Trophoblast cell (in vitro differentiated cells and primary cell): ENCODE data around the gene WDR37.

Experiments
- DNase-seq, 2 donors: peaks; one replicate each; pipeline ENCODE4 v3.0.0-alpha.2; 2016
- H2AFZ ChIP-seq: 2 replicates; pipeline ENCODE4 v1.6.1; 2013; ENCODE audit warnings: low read length, moderate library complexity, mild to moderate bottlenecking; ENCODE audit not compliant: insufficient read depth, poor library complexity
- H2AK5ac ChIP-seq: 2 replicates; pipeline ENCODE4 v1.6.1; 2013; ENCODE audit warnings: mild to moderate bottlenecking, low read length
- H2BK120ac ChIP-seq: 2 replicates; pipeline ENCODE4 v1.6.1; 2013; ENCODE audit warnings: low read length, mild to moderate bottlenecking, moderate library complexity; ENCODE audit not compliant: insufficient read depth, poor library complexity
- H2BK12ac ChIP-seq: 2 replicates; pipeline ENCODE4 v1.6.1; 2013; ENCODE audit warnings: mild to moderate bottlenecking, low read length, moderate library complexity
- H2BK5ac ChIP-seq: 2 replicates; pipeline ENCODE4 v1.6.1; 2013; ENCODE audit warnings: low read length, low read depth, moderate library complexity, mild to moderate bottlenecking; ENCODE audit not compliant: poor library complexity
- H3K14ac ChIP-seq: 2 replicates; pipeline ENCODE4 v1.6.1; 2013; ENCODE audit warnings: mild to moderate bottlenecking, low read length
- H3K18ac ChIP-seq: 2 replicates; pipeline ENCODE4 v1.6.1; 2013; ENCODE audit warnings: mild to moderate bottlenecking, low read length
- H3K23ac ChIP-seq: 2 replicates; pipeline ENCODE4 v1.6.1; 2013; ENCODE audit warnings: low read length
- H3K27ac ChIP-seq: 2 replicates; pipeline ENCODE4 v1.5.1; 2013; ENCODE audit warnings: low read depth, mild to moderate bottlenecking, inconsistent platforms, low read length, moderate library complexity
- H3K27me3 ChIP-seq: 2 replicates; pipeline ENCODE4 v1.6.1; 2013; ENCODE audit warnings: inconsistent platforms, mild to moderate bottlenecking, low read length, moderate library complexity; ENCODE audit not compliant: insufficient read depth
- H3K36me3 ChIP-seq, 2 experiments: 1 replicate in 1 of 2; 2 replicates in 1 of 2; pipeline ENCODE4 v1.6.1; 2013; ENCODE audit warnings: low read length in 2 of 2, mild to moderate bottlenecking in 2 of 2, moderate library complexity in 1 of 2; ENCODE audit not compliant: insufficient read depth in 2 of 2, control insufficient read depth in 1 of 2
- H3K4ac ChIP-seq: 2 replicates; pipeline ENCODE4 v1.6.1; 2013; ENCODE audit warnings: low read depth, mild to moderate bottlenecking, low read length, moderate library complexity
- H3K4me1 ChIP-seq, 2 experiments: 1 replicate in 1 of 2; 2 replicates in 1 of 2; pipeline ENCODE4 v1.6.1; 2013; ENCODE audit warnings: low read length in 2 of 2, mild to moderate bottlenecking in 2 of 2, moderate library complexity in 1 of 2; ENCODE audit not compliant: insufficient read depth in 2 of 2, control insufficient read depth in 1 of 2
- H3K4me2 ChIP-seq: 2 replicates; pipeline ENCODE4 v1.6.1; 2013; ENCODE audit warnings: inconsistent platforms, mild to moderate bottlenecking, low read length, moderate library complexity
- H3K4me3 ChIP-seq: 2 replicates; pipeline ENCODE4 v1.5.1; 2013; ENCODE audit warnings: mild to moderate bottlenecking, low read depth, low read length, inconsistent platforms
- H3K79me1 ChIP-seq: one replicate; pipeline ENCODE4 v1.6.1; 2013; ENCODE audit warnings: low read length
- H3K79me2 ChIP-seq: 2 replicates; pipeline ENCODE4 v1.6.1; 2013; ENCODE audit warnings: low read length, mild to moderate bottlenecking; ENCODE audit not compliant: control insufficient read depth, insufficient read depth, poor library complexity
- H3K9ac ChIP-seq: 2 replicates; pipeline ENCODE4 v1.6.1; 2013; ENCODE audit warnings: mild to moderate bottlenecking, low read length
- H3K9me3 ChIP-seq: 2 replicates; pipeline ENCODE4 v1.6.1; 2013; ENCODE audit warnings: low read depth, mild to moderate bottlenecking, control low read depth, inconsistent platforms, low read length; ENCODE audit not compliant: insufficient read depth
- H4K12ac ChIP-seq: 2 replicates; pipeline ENCODE4 v1.6.1; 2013; ENCODE audit warnings: low read depth, mild to moderate bottlenecking, low read length, moderate library complexity
- H4K8ac ChIP-seq: 2 replicates; pipeline ENCODE4 v1.6.1; 2013; ENCODE audit warnings: low read depth, mild to moderate bottlenecking, low read length, moderate library complexity
- H4K91ac ChIP-seq: one replicate; pipeline ENCODE4 v1.6.1; 2013; ENCODE audit warnings: low read depth, mild to moderate bottlenecking, low read length, moderate library complexity
- WGBS: extraction: QIAGEN DNeasy Blood & Tissue Kit; methylation state at CpG from one replicate; pipeline ENCODE4 v1.1.7; 2013; ENCODE audit warnings: missing lambda C conversion rate; ENCODE audit not compliant: insufficient read length, insufficient coverage; ENCODE audit errors: extremely low coverage; 5-methylcytosine and 5-hydroxymethylcytosine counted together

WDR37 gene

DNA sequence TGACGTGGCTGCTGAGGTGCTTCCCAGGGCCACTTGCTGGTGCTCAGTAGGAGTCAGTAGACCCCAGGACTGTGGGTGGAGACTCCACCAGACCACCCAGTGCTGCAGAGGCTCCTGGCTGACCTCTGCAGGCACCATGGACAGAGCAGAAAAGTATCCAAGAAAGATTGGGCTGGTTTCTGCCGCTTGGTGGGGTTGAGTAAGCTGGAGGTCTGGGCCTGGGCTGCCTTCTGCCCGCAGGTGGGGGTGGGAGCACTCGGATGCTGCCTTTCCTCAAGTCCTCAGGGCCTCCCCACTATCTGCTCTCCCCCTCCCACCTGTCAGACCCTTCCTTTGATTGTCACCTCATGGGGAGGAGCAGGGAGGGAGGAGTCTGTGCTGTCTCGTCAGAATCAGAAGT is 91.6 kb downstream of the WDR37 start:
- Histone ChIP-seq H3K4ac (no peak overlapping the region), H2AFZ (no peak overlapping the region), H3K79me2 (no peaks in the 10 kb centered on the region), H2BK120ac (no peak overlapping the region), H3K79me1 (no peaks in the 10 kb centered on the region), H3K23ac (no peak overlapping the region), H3K14ac (no peak overlapping the region), H3K4me3 (no peak overlapping the region), H3K4me2 (no peak overlapping the region), H4K91ac (no peak overlapping the region), H3K27ac (no peak overlapping the region), H3K36me3 (no peaks in the 10 kb centered on the region), H4K12ac (no peak overlapping the region), H3K4me1 (no peaks in the 10 kb centered on the region), H2BK12ac (no peak overlapping the region), H4K8ac (no peak overlapping the region), H3K9me3 (peaks cover 10% of the 10 kb centered on the region), H2AK5ac (no peak overlapping the region), H3K18ac (no peak overlapping the region), H3K9ac (no peak overlapping the region), H2BK5ac (no peak overlapping the region), H3K27me3 (no peaks in the 10 kb centered on the region)
- DNase-seq: no peak
- no CpG with 5 or more reads among the region's 5 CpGs for WGBS

DNA sequence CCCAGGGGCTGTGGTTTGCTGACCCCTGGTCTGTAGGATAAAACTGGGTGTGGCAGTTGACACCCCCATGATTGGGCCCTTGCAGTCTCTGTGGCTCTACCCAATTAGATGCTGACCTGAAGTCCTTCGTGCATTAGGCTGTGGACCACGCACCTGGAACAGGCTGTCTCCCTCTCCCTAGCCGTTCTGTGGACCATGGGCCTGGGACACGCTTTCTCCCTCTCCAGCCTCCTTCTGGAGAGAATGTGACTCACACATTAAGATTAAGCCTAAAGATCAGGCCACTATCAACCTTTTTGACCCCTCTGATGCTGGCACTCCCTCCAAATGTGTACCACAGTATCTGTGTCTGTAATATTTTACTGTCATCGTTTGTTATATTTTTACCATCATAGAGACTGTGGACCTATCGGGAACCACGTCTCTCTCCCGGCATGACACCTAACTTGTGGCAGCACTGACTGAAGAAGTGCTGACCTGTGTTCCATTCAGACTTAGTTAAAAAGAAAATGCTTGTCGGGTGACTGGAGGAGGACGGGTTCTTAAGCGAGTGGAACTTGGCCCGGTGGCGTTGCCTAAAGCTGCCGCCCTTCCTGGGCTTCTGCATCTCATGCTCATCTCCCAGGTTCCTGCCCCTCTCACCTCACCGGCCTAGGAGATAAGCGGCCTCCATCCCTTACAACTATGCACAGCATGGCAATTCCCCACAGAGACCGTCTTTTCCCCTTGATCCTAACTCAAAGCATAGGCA is 92.8 kb downstream of the WDR37 start:
- Histone ChIP-seq H2BK120ac (no peak overlapping the region), H3K9me3 (peaks cover 10% of the 10 kb centered on the region), H4K12ac (no peak overlapping the region), H3K9ac (no peak overlapping the region), H2BK5ac (no peak overlapping the region), H4K91ac (no peak overlapping the region), H3K18ac (no peak overlapping the region), H3K79me2 (no peaks in the 10 kb centered on the region), H3K14ac (no peak overlapping the region), H4K8ac (no peak overlapping the region), H3K79me1 (no peaks in the 10 kb centered on the region), H3K27ac (no peak overlapping the region), H3K4me1 (no peaks in the 10 kb centered on the region), H3K4me2 (no peak overlapping the region), H2AFZ (no peak overlapping the region), H2BK12ac (no peak overlapping the region), H3K36me3 (no peaks in the 10 kb centered on the region), H3K4ac (no peak overlapping the region), H3K23ac (no peak overlapping the region), H3K4me3 (no peak overlapping the region), H2AK5ac (no peak overlapping the region), H3K27me3 (no peaks in the 10 kb centered on the region)
- DNase-seq: no peak
- WGBS: no CpG with 5 or more reads among the region's 17 CpGs

DNA sequence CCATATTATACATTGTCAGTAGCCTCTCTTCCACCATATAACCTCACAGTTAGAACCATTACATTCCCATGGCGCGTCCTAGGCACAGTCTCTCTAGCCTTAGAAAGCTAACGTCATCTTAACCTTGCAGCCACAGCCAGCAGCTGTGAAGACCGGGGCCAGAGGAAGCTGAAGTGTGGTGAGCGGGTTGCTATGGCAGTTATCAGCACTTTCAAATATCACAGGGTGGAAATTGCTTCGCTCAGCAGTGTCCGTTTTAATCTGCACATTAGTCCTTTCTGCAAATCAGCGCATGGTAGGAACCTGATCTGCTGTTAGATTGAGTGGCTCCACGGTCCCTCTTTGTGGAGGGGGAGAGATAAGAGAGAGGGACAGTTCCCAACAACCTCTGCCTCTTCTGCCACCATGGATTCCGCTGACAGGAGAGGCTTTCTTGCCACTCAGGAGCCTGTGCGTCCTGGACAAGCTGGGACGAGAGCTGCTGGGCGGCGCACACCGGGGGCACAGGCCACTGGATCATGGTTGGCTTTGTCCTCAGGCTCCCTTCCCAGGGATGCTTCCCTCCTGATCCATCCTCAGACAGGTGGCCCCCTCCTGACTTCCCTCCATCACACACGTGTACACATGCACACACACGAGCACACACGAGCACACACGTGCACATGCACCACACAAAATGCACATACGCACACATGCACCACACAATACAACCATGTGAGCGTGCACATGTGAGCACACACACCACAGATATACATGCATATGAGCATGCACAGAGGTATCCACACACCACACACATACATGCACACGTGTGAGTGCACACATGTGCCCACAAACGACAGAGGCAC is 93.8 kb downstream of the WDR37 start:
- no peak overlapping the region for H4K8ac ChIP-seq
- no peaks in the 10 kb centered on the region for H3K4me1 ChIP-seq
- no peak overlapping the region for H3K9ac ChIP-seq
- no peak overlapping the region for H3K4me2 ChIP-seq
- DNase-seq: no peak
- no peaks in the 10 kb centered on the region for H3K36me3 ChIP-seq
- H3K4ac ChIP-seq: no peak overlapping the region
- no peak overlapping the region for H3K23ac ChIP-seq
- H3K27me3 ChIP-seq: no peaks in the 10 kb centered on the region
- no peak overlapping the region for H3K18ac ChIP-seq
- H2BK5ac ChIP-seq: no peak overlapping the region
- H3K9me3 ChIP-seq: peaks cover 10% of the 10 kb centered on the region
- no peak overlapping the region for H3K14ac ChIP-seq
- H2BK120ac ChIP-seq: no peak overlapping the region
- WGBS: no CpG with 5 or more reads among the region's 23 CpGs
- no peaks in the 10 kb centered on the region for H3K79me1 ChIP-seq
- H3K79me2 ChIP-seq: no peaks in the 10 kb centered on the region
- H2AK5ac ChIP-seq: no peak overlapping the region
- H3K4me3 ChIP-seq: no peak overlapping the region
- no peak overlapping the region for H2BK12ac ChIP-seq
- no peak overlapping the region for H4K12ac ChIP-seq
- H2AFZ ChIP-seq: no peak overlapping the region
- H3K27ac ChIP-seq: no peak overlapping the region
- no peak overlapping the region for H4K91ac ChIP-seq

DNA sequence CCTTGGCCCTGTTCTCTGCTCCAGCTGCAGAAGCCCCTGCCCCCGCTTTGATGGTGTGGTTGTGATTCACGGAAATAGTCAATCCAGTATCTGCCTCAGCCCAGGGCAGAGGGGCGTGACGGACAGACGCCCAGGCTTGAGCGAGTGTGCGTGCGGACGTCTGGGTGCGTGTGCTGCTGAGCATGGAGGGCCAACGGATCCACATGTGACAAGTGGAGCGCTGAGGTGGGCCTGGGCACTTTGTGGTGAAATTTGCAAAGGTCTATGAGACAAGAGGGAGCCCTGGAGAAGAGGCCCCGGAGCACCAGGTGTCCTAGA is 94.4 kb downstream of the WDR37 start:
- H3K14ac ChIP-seq: no peak overlapping the region
- no peak overlapping the region for H3K4ac ChIP-seq
- H4K12ac ChIP-seq: no peak overlapping the region
- H3K18ac ChIP-seq: no peak overlapping the region
- H2BK12ac ChIP-seq: no peak overlapping the region
- H3K23ac ChIP-seq: no peak overlapping the region
- no peak overlapping the region for H2BK5ac ChIP-seq
- no peaks in the 10 kb centered on the region for H3K27me3 ChIP-seq
- no peak overlapping the region for H2AFZ ChIP-seq
- H3K27ac ChIP-seq: no peak overlapping the region
- H4K8ac ChIP-seq: no peak overlapping the region
- WGBS: no CpG with 5 or more reads among the region's 13 CpGs
- no peak overlapping the region for H2BK120ac ChIP-seq
- H3K4me2 ChIP-seq: no peak overlapping the region
- no peak overlapping the region for H3K4me3 ChIP-seq
- peaks cover 8% of the 10 kb centered on the region for H3K9me3 ChIP-seq
- no peak overlapping the region for H2AK5ac ChIP-seq
- H3K36me3 ChIP-seq: no peaks in the 10 kb centered on the region
- H3K79me1 ChIP-seq: no peaks in the 10 kb centered on the region
- no peak overlapping the region for H4K91ac ChIP-seq
- DNase-seq: no peak
- H3K4me1 ChIP-seq: no peaks in the 10 kb centered on the region
- no peak overlapping the region for H3K9ac ChIP-seq
- no peaks in the 10 kb centered on the region for H3K79me2 ChIP-seq
